Measurements from ENCODE around the gene PRKAG3.

Gene PRKAG3

DNA sequence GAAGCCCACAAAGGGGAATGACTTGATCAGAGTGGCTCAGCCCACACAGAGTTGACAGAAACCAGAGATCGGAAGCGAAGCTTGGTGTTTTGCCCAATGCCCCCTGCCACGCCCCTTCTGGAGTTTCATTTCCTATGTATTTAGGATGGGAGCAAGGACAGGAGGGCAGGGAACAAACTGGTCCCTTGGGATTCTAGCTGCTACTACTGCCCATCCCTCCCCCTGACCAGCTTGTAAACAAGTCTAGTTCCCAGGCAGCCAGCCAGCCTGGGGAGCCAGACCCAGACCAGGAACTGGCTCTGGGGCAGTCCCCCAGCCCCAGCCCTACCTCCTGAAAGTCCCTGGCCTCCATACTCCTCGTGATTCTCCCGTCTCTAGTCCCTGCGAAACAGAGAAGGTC is 36.3 kb upstream of the PRKAG3 start:
- TF ChIP-seq, protein P1, sequence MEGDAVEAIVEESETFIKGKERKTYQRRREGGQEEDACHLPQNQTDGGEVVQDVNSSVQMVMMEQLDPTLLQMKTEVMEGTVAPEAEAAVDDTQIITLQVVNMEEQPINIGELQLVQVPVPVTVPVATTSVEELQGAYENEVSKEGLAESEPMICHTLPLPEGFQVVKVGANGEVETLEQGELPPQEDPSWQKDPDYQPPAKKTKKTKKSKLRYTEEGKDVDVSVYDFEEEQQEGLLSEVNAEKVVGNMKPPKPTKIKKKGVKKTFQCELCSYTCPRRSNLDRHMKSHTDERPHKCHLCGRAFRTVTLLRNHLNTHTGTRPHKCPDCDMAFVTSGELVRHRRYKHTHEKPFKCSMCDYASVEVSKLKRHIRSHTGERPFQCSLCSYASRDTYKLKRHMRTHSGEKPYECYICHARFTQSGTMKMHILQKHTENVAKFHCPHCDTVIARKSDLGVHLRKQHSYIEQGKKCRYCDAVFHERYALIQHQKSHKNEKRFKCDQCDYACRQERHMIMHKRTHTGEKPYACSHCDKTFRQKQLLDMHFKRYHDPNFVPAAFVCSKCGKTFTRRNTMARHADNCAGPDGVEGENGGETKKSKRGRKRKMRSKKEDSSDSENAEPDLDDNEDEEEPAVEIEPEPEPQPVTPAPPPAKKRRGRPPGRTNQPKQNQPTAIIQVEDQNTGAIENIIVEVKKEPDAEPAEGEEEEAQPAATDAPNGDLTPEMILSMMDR (IDR thresholded peaks at IDR 0.05; ENCODE audit: borderline replicate concordance, extremely low read depth, low read length, poor library complexity, severe bottlenecking) = no peak
- no peak for TF ChIP-seq EZH2 (IDR thresholded peaks at IDR 0.05; ENCODE audit: borderline replicate concordance, low read depth, low read length, severe bottlenecking)
- H3K27ac ChIP-seq (ENCODE audit: low read length) = no peak overlapping the region
- no peak for ATAC-seq (ENCODE audit: insufficient read depth, low read depth)

DNA sequence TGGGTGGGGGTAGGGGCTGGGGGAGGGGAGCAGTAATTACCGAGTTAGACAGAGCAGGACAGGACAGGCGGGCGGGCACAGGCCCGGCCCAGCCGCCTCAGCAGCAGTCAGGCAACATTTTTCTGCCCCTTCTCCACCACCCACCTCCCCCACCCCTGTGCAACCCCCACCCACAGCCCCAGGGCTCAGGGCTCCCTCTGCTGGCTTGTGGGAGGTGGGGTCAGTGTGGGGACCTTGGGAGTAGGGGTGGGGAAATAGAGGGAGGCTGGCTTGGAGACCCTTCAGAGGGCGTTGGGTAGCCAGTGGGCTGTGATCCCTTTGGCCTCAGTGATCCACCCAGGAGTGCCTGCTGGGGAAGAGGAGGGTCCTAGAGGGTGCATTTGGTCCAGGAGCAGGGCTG is 34.4 kb upstream of the PRKAG3 start:
- no peaks in the 10 kb centered on the region for H3K79me2 ChIP-seq (ENCODE audit: insufficient read depth, low read length)
- H3K4me1 ChIP-seq (ENCODE audit: insufficient read depth, low read length) = no peaks in the 10 kb centered on the region
- peaks cover 4% of the 10 kb centered on the region for H3K27me3 ChIP-seq (ENCODE audit: insufficient read depth, low read length, poor library complexity)
- H3K4me2 ChIP-seq (ENCODE audit: insufficient read depth, low read length) = no peak overlapping the region
- no peak overlapping the region for H3K9ac ChIP-seq (ENCODE audit: low read depth, low read length)
- no peaks in the 10 kb centered on the region for H4K20me1 ChIP-seq (ENCODE audit: insufficient read depth, low read length)
- no peaks in the 10 kb centered on the region for H3K9me3 ChIP-seq (ENCODE audit: insufficient read depth, low read length, severe bottlenecking)
- ATAC-seq (ENCODE audit: insufficient read depth, low read depth) (no peak), DNase-seq (no peak)
- no peak for TF ChIP-seq EZH2 (IDR thresholded peaks at IDR 0.05; ENCODE audit: borderline replicate concordance, low read depth, low read length, severe bottlenecking)
- TF ChIP-seq, protein P1 (IDR thresholded peaks at IDR 0.05; ENCODE audit: borderline replicate concordance, extremely low read depth, low read length, poor library complexity, severe bottlenecking) = no peak
- no peak overlapping the region for H2AFZ ChIP-seq (ENCODE audit: low read depth, low read length)
- no peaks in the 10 kb centered on the region for H3K36me3 ChIP-seq (ENCODE audit: insufficient read depth, low read length)
- H3K4me3 ChIP-seq (ENCODE audit: low read depth in 1 of 2, low read length in 2 of 2) = no peak overlapping the region
- no peak overlapping the region for H3K27ac ChIP-seq (ENCODE audit: low read length)

More for the DNA sequence above, 36.3 kb upstream of the PRKAG3 start:
- Histone ChIP-seq H2AFZ (ENCODE audit: low read depth, low read length) (no peak overlapping the region), H3K4me2 (ENCODE audit: insufficient read depth, low read length) (no peak overlapping the region), H3K4me1 (ENCODE audit: insufficient read depth, low read length) (no peaks in the 10 kb centered on the region), H3K79me2 (ENCODE audit: insufficient read depth, low read length) (no peaks in the 10 kb centered on the region), H3K9ac (ENCODE audit: low read depth, low read length) (no peak overlapping the region), H4K20me1 (ENCODE audit: insufficient read depth, low read length) (no peaks in the 10 kb centered on the region), H3K36me3 (ENCODE audit: insufficient read depth, low read length) (no peaks in the 10 kb centered on the region), H3K4me3 (ENCODE audit: low read depth in 1 of 2, low read length in 2 of 2) (no peak overlapping the region), H3K27me3 (ENCODE audit: insufficient read depth, low read length, poor library complexity) (peaks cover 4% of the 10 kb centered on the region), H3K9me3 (ENCODE audit: insufficient read depth, low read length, severe bottlenecking) (no peaks in the 10 kb centered on the region)
- no peak for DNase-seq

DNA sequence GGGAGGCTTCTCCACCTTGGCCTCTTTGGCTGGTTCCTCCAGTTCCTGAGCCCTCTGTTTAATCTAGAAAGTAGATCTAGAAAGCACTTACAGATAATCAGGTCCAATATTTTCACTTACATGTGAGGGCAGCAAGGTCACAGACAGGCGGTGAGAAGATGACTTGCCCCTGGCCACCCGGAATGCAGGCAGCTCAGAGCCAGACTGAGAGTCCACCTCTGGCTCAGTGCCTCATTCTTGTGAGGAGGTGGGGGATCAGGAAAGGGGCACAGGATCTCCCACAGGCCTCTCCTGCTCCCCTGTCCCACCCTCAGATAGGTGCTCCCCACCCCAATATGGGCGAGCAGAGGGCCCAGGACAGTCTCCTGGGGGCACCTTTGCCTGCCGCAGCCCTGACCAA is 33.8 kb upstream of the PRKAG3 start:
- no peak overlapping the region for H3K4me3 ChIP-seq (ENCODE audit: low read depth in 1 of 2, low read length in 2 of 2)
- ATAC-seq (ENCODE audit: insufficient read depth, low read depth) = no peak
- H3K9me3 ChIP-seq (ENCODE audit: insufficient read depth, low read length, severe bottlenecking) = no peaks in the 10 kb centered on the region
- no peak for DNase-seq
- H3K79me2 ChIP-seq (ENCODE audit: insufficient read depth, low read length) = no peaks in the 10 kb centered on the region
- no peak overlapping the region for H3K4me2 ChIP-seq (ENCODE audit: insufficient read depth, low read length)
- H4K20me1 ChIP-seq (ENCODE audit: insufficient read depth, low read length) = no peaks in the 10 kb centered on the region
- H2AFZ ChIP-seq (ENCODE audit: low read depth, low read length) = no peak overlapping the region
- no peak for TF ChIP-seq EZH2 (IDR thresholded peaks at IDR 0.05; ENCODE audit: borderline replicate concordance, low read depth, low read length, severe bottlenecking)
- TF ChIP-seq, protein P1 (IDR thresholded peaks at IDR 0.05; ENCODE audit: borderline replicate concordance, extremely low read depth, low read length, poor library complexity, severe bottlenecking) = no peak
- H3K36me3 ChIP-seq (ENCODE audit: insufficient read depth, low read length) = no peaks in the 10 kb centered on the region
- no peaks in the 10 kb centered on the region for H3K4me1 ChIP-seq (ENCODE audit: insufficient read depth, low read length)
- peaks cover 4% of the 10 kb centered on the region for H3K27me3 ChIP-seq (ENCODE audit: insufficient read depth, low read length, poor library complexity)
- no peak overlapping the region for H3K9ac ChIP-seq (ENCODE audit: low read depth, low read length)
- H3K27ac ChIP-seq (ENCODE audit: low read length) = no peak overlapping the region

DNA sequence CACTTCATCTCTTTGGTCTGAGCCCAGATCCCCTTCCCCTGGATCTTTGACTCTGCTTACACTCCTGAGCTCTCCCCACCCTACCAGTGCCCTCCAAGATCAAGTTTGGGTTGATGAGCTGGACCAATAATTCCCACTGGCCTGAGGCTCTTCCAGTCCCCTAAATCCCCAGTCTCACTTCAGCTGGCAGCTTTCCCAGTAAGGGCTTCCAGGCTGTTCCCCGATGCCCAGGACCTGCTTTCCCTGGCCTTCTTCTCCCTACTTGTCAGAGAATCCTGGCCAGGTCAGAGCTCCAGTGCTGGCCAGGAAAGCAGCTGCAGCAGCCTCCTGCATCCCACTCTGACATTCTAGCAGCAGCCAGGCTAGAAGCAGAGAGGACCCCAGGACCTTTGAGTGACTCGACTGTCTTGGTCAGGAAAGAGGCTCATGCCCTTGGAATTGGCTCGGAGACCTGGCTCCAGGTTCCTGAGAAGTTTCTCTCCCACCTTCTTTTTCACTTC is 31.5 kb upstream of the PRKAG3 start:
- H3K36me3 ChIP-seq (ENCODE audit: insufficient read depth, low read length) = no peaks in the 10 kb centered on the region
- ATAC-seq (ENCODE audit: insufficient read depth, low read depth) (no peak), DNase-seq (no peak)
- H3K9ac ChIP-seq (ENCODE audit: low read depth, low read length) = no peak overlapping the region
- no peak for TF ChIP-seq EZH2 (IDR thresholded peaks at IDR 0.05; ENCODE audit: borderline replicate concordance, low read depth, low read length, severe bottlenecking)
- TF ChIP-seq, protein P1 (IDR thresholded peaks at IDR 0.05; ENCODE audit: borderline replicate concordance, extremely low read depth, low read length, poor library complexity, severe bottlenecking) = no peak
- no peak overlapping the region for H3K4me2 ChIP-seq (ENCODE audit: insufficient read depth, low read length)
- H3K4me1 ChIP-seq (ENCODE audit: insufficient read depth, low read length) = no peaks in the 10 kb centered on the region
- no peak overlapping the region for H3K27ac ChIP-seq (ENCODE audit: low read length)
- H3K4me3 ChIP-seq (ENCODE audit: low read depth in 1 of 2, low read length in 2 of 2) = no peak overlapping the region
- H3K79me2 ChIP-seq (ENCODE audit: insufficient read depth, low read length) = no peaks in the 10 kb centered on the region
- H3K9me3 ChIP-seq (ENCODE audit: insufficient read depth, low read length, severe bottlenecking) = no peaks in the 10 kb centered on the region
- H3K27me3 ChIP-seq (ENCODE audit: insufficient read depth, low read length, poor library complexity) = peaks cover under 1% of the 10 kb centered on the region
- H4K20me1 ChIP-seq (ENCODE audit: insufficient read depth, low read length) = 0 out of 2 replicates have a peak, but pooled peaks cover 3% of the 10 kb centered on the region
- H2AFZ ChIP-seq (ENCODE audit: low read depth, low read length) = no peak overlapping the region
